ENCODE measurements around the gene TBX4. TPM values are rescaled to one million over a fixed set of nuclear protein-coding genes. Genes with fewer than 3 reads are reported as not detected.

Gene TBX4
- total and polyA plus RNA-seq, 4 donors = not detected

- Histone ChIP-seq H3K4me1 (ENCODE audit: control insufficient read depth in 4 of 4, insufficient read depth in 4 of 4, low read length in 3 of 4) (peaks cover 16 to 49% (median 33%) of the 10 kb centered on the region in 4 donors), H3K9ac (ENCODE audit: low read depth in 1 of 2, low read length in 2 of 2) (no peak overlapping the region), H3K27ac (ENCODE audit: low read depth in 1 of 2, low read length in 2 of 2) (no peak overlapping the region), H3K4me3 (ENCODE audit: low read depth in 1 of 3, low read length in 3 of 3) (no peak overlapping the region), H3K36me3 (ENCODE audit: control insufficient read depth in 4 of 4, insufficient read depth in 3 of 4, low read depth in 1 of 4, low read length in 3 of 4) (no peaks in the 10 kb centered on the region), H3K9me3 (ENCODE audit: control insufficient read depth in 4 of 4, low read length in 3 of 4) (no peaks in the 10 kb centered on the region), H3K27me3 (ENCODE audit: control insufficient read depth in 4 of 4, insufficient read depth in 4 of 4, low read length in 3 of 4) (peaks cover 0 to 5% (median 2%) of the 10 kb centered on the region in 4 donors)
- peak; percentile 4 for DNase-seq (ENCODE audit: low spot score)
- TF ChIP-seq FOXA2 (IDR thresholded peaks at IDR 0.05) = no peak
- no peak for TF ChIP-seq TAF1 (conservative IDR thresholded peaks at IDR 0.05)
- no peak for TF ChIP-seq MAX (IDR thresholded peaks at IDR 0.05)
- TF ChIP-seq HNF4G (IDR thresholded peaks at IDR 0.05) = no peak
- no peak for TF ChIP-seq CTCF (IDR thresholded peaks at IDR 0.05; ENCODE audit: low read depth, low read length, missing input control)
- no peak for TF ChIP-seq FOXA1 (IDR thresholded peaks at IDR 0.05)
- no peak for TF ChIP-seq HNF4A (conservative IDR thresholded peaks at IDR 0.05)
- no peak for TF ChIP-seq ZBTB33 (IDR thresholded peaks at IDR 0.05)
- no peak for TF ChIP-seq RXRA (IDR thresholded peaks at IDR 0.05)
- TF ChIP-seq SP1 (IDR thresholded peaks at IDR 0.05) = no peak
- TF ChIP-seq EGR1 (IDR thresholded peaks at IDR 0.05; ENCODE audit: low read depth in 2 of 2) = no peak
- no peak for TF ChIP-seq JUND (IDR thresholded peaks at IDR 0.05)
- TF ChIP-seq GABPA (IDR thresholded peaks at IDR 0.05 in 1 of 2, conservative IDR thresholded peaks at IDR 0.05 in 1 of 2) = no peak
- TF ChIP-seq RAD21 (IDR thresholded peaks at IDR 0.05) = no peak
- no peak for TF ChIP-seq REST (IDR thresholded peaks at IDR 0.05)
- WGBS = 94% methylated on average over 8 of the region's 8 CpGs
Observed at GRCh38 chr17:61413661-61414126, 38.5 kb upstream of the TBX4 start.

Data from liver (tissue), 9 donors.